Brain microvascular endothelial cell (primary cell): Measurements from ENCODE around the gene SBF2.
"Not testable (repeated sequence)": the region's sequence is repeated elsewhere in the genome, so short reads cannot be mapped to it uniquely, and the experiment has no call there.

Source experiments
- DNase-seq: peaks from one replicate; pipeline ENCODE4 v3.0.0-alpha.2; 2020
- H3K27ac ChIP-seq: fragments of 250-450 bp; sonication (Bioruptor Pico); 2 replicates; pipeline ENCODE4 v1.5.1; 2020; ENCODE audit warnings: mild to moderate bottlenecking, moderate library complexity
- H3K27me3 ChIP-seq: fragments of 250-450 bp; sonication (Bioruptor Pico); replicated peaks from 2 replicates; pipeline ENCODE4 v1.5.1; 2020; ENCODE audit warnings: mild to moderate bottlenecking
- H3K36me3 ChIP-seq: fragments of 250-450 bp; sonication (Bioruptor Pico); replicated peaks from 2 replicates; pipeline ENCODE4 v1.5.1; 2020; ENCODE audit warnings: mild to moderate bottlenecking
- H3K4me3 ChIP-seq: 2 replicates; pipeline ENCODE4 v1.5.1; 2011; ENCODE audit warnings: low read depth, mild to moderate bottlenecking, control low read depth, low read length, moderate library complexity
- CTCF ChIP-seq: IDR thresholded peaks from 2 replicates; pipeline ENCODE4 v1.5.1; 2011; ENCODE audit warnings: low read depth, mild to moderate bottlenecking, moderate library complexity, low read length, control low read depth, inconsistent platforms; ENCODE audit errors: missing control alignments
- in situ Hi-C: cut with HindIII; loops from 2 replicates; pipeline ENCODE4 v1.10.0; 2017; ENCODE audit warnings: low sequenced_read_pairs, low pct_ligation_motif_present

The SBF2 gene

GRCh38 chr11:9747229-9747628, 546.8 kb downstream of the SBF2 start:
- Histone ChIP-seq H3K27ac (no peak overlapping the region), H3K4me3 (no peak overlapping the region), H3K36me3 (peaks cover 14% of the 10 kb centered on the region), H3K27me3 (no peaks in the 10 kb centered on the region)
- TF ChIP-seq CTCF: no peak
- DNase-seq: no peak
- in situ Hi-C loops: no loop called here

- no peak overlapping the region for H3K27ac ChIP-seq
- no peak for TF ChIP-seq CTCF
- peaks cover 17% of the 10 kb centered on the region for H3K36me3 ChIP-seq
- DNase-seq: no peak
- H3K4me3 ChIP-seq: no peak overlapping the region
- H3K27me3 ChIP-seq: no peaks in the 10 kb centered on the region
- in situ Hi-C loops: no loop called here
These were observed 548.4 kb downstream of the SBF2 start for GRCh38 chr11:9745411-9746211.

- peaks cover 17% of the 10 kb centered on the region for H3K36me3 ChIP-seq
- H3K27me3 ChIP-seq, H3K27ac ChIP-seq, in situ Hi-C loops, H3K4me3 ChIP-seq, DNase-seq: not testable (repeated sequence)
These were observed 550.5 kb downstream of the SBF2 start for GRCh38 chr11:9743512-9743911.

- H3K36me3 ChIP-seq: peaks cover 19% of the 10 kb centered on the region
- no peaks in the 10 kb centered on the region for H3K27me3 ChIP-seq
- TF ChIP-seq CTCF: no peak
- no peak overlapping the region for H3K27ac ChIP-seq
- DNase-seq: no peak
- H3K4me3 ChIP-seq: no peak overlapping the region
- in situ Hi-C loops: no loop called here
These were observed 552.8 kb downstream of the SBF2 start for GRCh38 chr11:9741260-9741659.

GRCh38 chr11:9740202-9740883, 553.7 kb downstream of the SBF2 start:
- Histone ChIP-seq H3K27ac (no peak overlapping the region), H3K27me3 (no peaks in the 10 kb centered on the region), H3K4me3 (no peak overlapping the region), H3K36me3 (peaks cover 21% of the 10 kb centered on the region)
- DNase-seq: no peak
- in situ Hi-C loops: no loop called here
- TF ChIP-seq CTCF: no peak

- no peak overlapping the region for H3K27ac ChIP-seq
- TF ChIP-seq CTCF: no peak
- in situ Hi-C loops: no loop called here
These were observed 554.7 kb downstream of the SBF2 start for GRCh38 chr11:9739123-9739900.

More at GRCh38 chr11:9739123-9739900, 554.7 kb downstream of the SBF2 start:
- Histone ChIP-seq H3K4me3 (no peak overlapping the region), H3K36me3 (peaks cover 18% of the 10 kb centered on the region), H3K27me3 (no peaks in the 10 kb centered on the region)
- DNase-seq: no peak
